H1 (cell line): ENCODE measurements around the gene CEP85. TPM values are rescaled to one million over a fixed set of nuclear protein-coding genes. Genes with fewer than 3 reads are reported as not detected.

Experiments used
- CTCF ChIA-PET: fragments of 300-600 bp; sonication (Branson Sonifier 250); formaldehyde crosslinking; loops from one replicate; lab custom pipeline; 2021; ENCODE audit not compliant: partially characterized antibody; lab: Charles Lee
- POLR2A ChIA-PET: fragments of 300-600 bp; sonication (Branson Sonifier 250); formaldehyde crosslinking; loops from one replicate; lab custom pipeline; 2021; ENCODE audit warnings: inconsistent platforms; ENCODE audit not compliant: partially characterized antibody; lab: Charles Lee
- DNase-seq, 2 experiments: peaks; one replicate each; pipeline versions ENCODE4 v3.0.0 to v3.0.0-alpha.2; 2010 to 2022; ENCODE audit warnings: low spot score in 2 of 2, low read depth in 1 of 2, mixed read lengths in 1 of 2
- FAIRE-seq: peaks from 2 replicates; lab custom pipeline; 2011; peaks lifted over from hg19 to GRCh38; lab: Jason Lieb, UNC
- H2AFZ ChIP-seq: 2 replicates; pipeline ENCODE4 v1.8.1; 2012; ENCODE audit warnings: low read length, inconsistent platforms
- H2AK5ac ChIP-seq: 2 replicates; pipeline ENCODE4 v1.6.1; 2013; ENCODE audit warnings: low read depth, low read length
- H2BK120ac ChIP-seq: replicated peaks from 2 replicates; pipeline ENCODE3; 2013; ENCODE audit warnings: low read depth, low read length, inconsistent platforms
- H2BK12ac ChIP-seq: 2 replicates; pipeline ENCODE4 v1.6.1; 2013; ENCODE audit warnings: low read depth, low read length
- H2BK15ac ChIP-seq: 2 replicates; pipeline ENCODE4 v1.6.1; 2013; ENCODE audit warnings: low read length
- H2BK20ac ChIP-seq: 2 replicates; pipeline ENCODE4 v1.6.1; 2013; ENCODE audit warnings: low read length
- H2BK5ac ChIP-seq: 2 replicates; pipeline ENCODE4 v1.6.1; 2013; ENCODE audit warnings: low read depth, low read length
- H3K14ac ChIP-seq: 2 replicates; pipeline ENCODE4 v1.6.1; 2013; ENCODE audit warnings: inconsistent platforms; ENCODE audit not compliant: insufficient read length
- H3K18ac ChIP-seq: 2 replicates; pipeline ENCODE4 v1.6.1; 2013; ENCODE audit warnings: low read length; ENCODE audit errors: extremely low read depth
- H3K23ac ChIP-seq: 2 replicates; pipeline ENCODE4 v1.6.1; 2013; ENCODE audit warnings: inconsistent platforms; ENCODE audit not compliant: insufficient read length
- H3K23me2 ChIP-seq: 2 replicates; pipeline ENCODE4 v1.6.1; 2013; ENCODE audit warnings: low read depth, low read length
- H3K27ac ChIP-seq: 2 replicates; pipeline ENCODE4 v1.6.1; 2011; ENCODE audit warnings: low read depth, low read length, inconsistent platforms
- H3K27me3 ChIP-seq, 4 experiments: replicated peaks in 1 of 4; 1 replicate in 1 of 4; 2 replicates in 3 of 4; pipeline versions ENCODE4 v1.6.1 to v1.8.1; 2011 to 2013; ENCODE audit warnings: low read length in 3 of 4, mild to moderate bottlenecking in 3 of 4, inconsistent platforms in 2 of 4, mixed read lengths in 2 of 4, moderate library complexity in 1 of 4; ENCODE audit not compliant: control insufficient read depth in 3 of 4, insufficient read depth in 3 of 4; ENCODE audit errors: extremely low read depth in 1 of 4
- H3K36me3 ChIP-seq, 4 experiments: 2 replicates each; pipeline versions ENCODE4 v1.6.1 to v1.8.1; 2011 to 2013; ENCODE audit warnings: mild to moderate bottlenecking in 4 of 4, low read length in 3 of 4, moderate library complexity in 2 of 4, control low read depth in 1 of 4, inconsistent platforms in 1 of 4; ENCODE audit not compliant: insufficient read depth in 4 of 4, control insufficient read depth in 2 of 4
- H3K4ac ChIP-seq: replicated peaks from 2 replicates; pipeline ENCODE3; 2013; ENCODE audit warnings: low read length, low read depth, mixed read lengths, inconsistent platforms; ENCODE audit not compliant: insufficient read length
- H3K4me1 ChIP-seq, 4 experiments: replicated peaks in 1 of 4; 1 replicate in 1 of 4; 2 replicates in 3 of 4; pipeline versions ENCODE4 v1.6.1 to v1.8.1; 2011 to 2013; ENCODE audit warnings: low read length in 3 of 4, inconsistent platforms in 2 of 4, mixed read lengths in 1 of 4; ENCODE audit not compliant: insufficient read depth in 4 of 4, control insufficient read depth in 3 of 4
- H3K4me2 ChIP-seq, 2 experiments: 2 replicates each; pipeline versions ENCODE4 v1.6.1 to v1.8.1; 2011 to 2013; ENCODE audit warnings: low read depth in 2 of 2, low read length in 2 of 2, control low read depth in 1 of 2, inconsistent platforms in 1 of 2, mild to moderate bottlenecking in 1 of 2; ENCODE audit not compliant: insufficient read depth in 1 of 2
- H3K4me3 ChIP-seq, 4 experiments: fragments of 200-600, 300-600 bp in 1 of 4; sonication (generic), shearing (Covaris generic), sonication (Bioruptor Twin) in 1 of 4; 2 replicates each; pipeline versions ENCODE4 v1.5.1 to v1.8.1; 2011 to 2016; ENCODE audit warnings: low read length in 4 of 4, low read depth in 3 of 4, control low read depth in 2 of 4, inconsistent platforms in 2 of 4, mild to moderate bottlenecking in 2 of 4, mixed read lengths in 1 of 4, moderate library complexity in 1 of 4; ENCODE audit not compliant: insufficient read depth in 2 of 4; ENCODE audit errors: extremely low read depth in 1 of 4
- H3K56ac ChIP-seq: replicated peaks from 2 replicates; pipeline ENCODE3; 2013; ENCODE audit warnings: low read depth, mild to moderate bottlenecking, mixed read lengths, low read length, inconsistent platforms; ENCODE audit not compliant: insufficient read length
- H3K79me1 ChIP-seq: 2 replicates; pipeline ENCODE4 v1.6.1; 2013; ENCODE audit warnings: low read depth, low read length, control low read depth
- H3K79me2 ChIP-seq, 2 experiments: 2 replicates each; pipeline versions ENCODE4 v1.6.1 to v1.8.1; 2012 to 2013; ENCODE audit warnings: low read length in 2 of 2, mild to moderate bottlenecking in 2 of 2, inconsistent platforms in 1 of 2; ENCODE audit not compliant: insufficient read depth in 2 of 2, control insufficient read depth in 1 of 2
- H3K9ac ChIP-seq, 4 experiments: replicated peaks in 1 of 4; 1 replicate in 1 of 4; 2 replicates in 3 of 4; pipeline versions ENCODE4 v1.6.1 to v1.8.1; 2011 to 2013; ENCODE audit warnings: low read depth in 3 of 4, low read length in 3 of 4, control low read depth in 2 of 4, mild to moderate bottlenecking in 2 of 4, moderate library complexity in 2 of 4, inconsistent platforms in 1 of 4; ENCODE audit errors: extremely low read depth in 1 of 4
- H3K9me3 ChIP-seq, 2 experiments: 2 replicates each; pipeline versions ENCODE4 v1.6.1 to v1.8.1; 2012 to 2013; ENCODE audit warnings: mild to moderate bottlenecking in 2 of 2, moderate library complexity in 2 of 2, control low read depth in 1 of 2, inconsistent platforms in 1 of 2, low read depth in 1 of 2, low read length in 1 of 2, mixed read lengths in 1 of 2; ENCODE audit not compliant: insufficient read depth in 2 of 2
- H4K20me1 ChIP-seq, 2 experiments: replicated peaks in 1 of 2; 2 replicates each; pipeline versions ENCODE3 to v1.8.1; 2011 to 2013; ENCODE audit warnings: inconsistent platforms in 2 of 2, low read length in 2 of 2, mild to moderate bottlenecking in 1 of 2; ENCODE audit not compliant: insufficient read depth in 2 of 2, control insufficient read depth in 1 of 2
- H4K5ac ChIP-seq: 2 replicates; pipeline ENCODE4 v1.6.1; 2013; ENCODE audit warnings: low read length, low read depth, mixed read lengths, inconsistent platforms; ENCODE audit not compliant: insufficient read length
- H4K8ac ChIP-seq: 2 replicates; pipeline ENCODE4 v1.8.0; 2013; ENCODE audit warnings: mild to moderate bottlenecking, moderate library complexity, low read length, inconsistent platforms; ENCODE audit not compliant: insufficient read depth; ENCODE audit errors: extremely low read depth
- H4K91ac ChIP-seq: replicated peaks from 2 replicates; pipeline ENCODE3; 2013; ENCODE audit warnings: low read length, mixed read lengths, inconsistent platforms; ENCODE audit not compliant: insufficient read length
- CHD2 ChIP-seq: IDR thresholded peaks from 2 replicates; pipeline ENCODE4 v1.6.1; 2012; ENCODE audit warnings: low read length, improper control_type of control experiment
- GABPA ChIP-seq: IDR thresholded peaks from 2 replicates; pipeline ENCODE4 v1.6.1; 2011; ENCODE audit warnings: mild to moderate bottlenecking, low read length, moderate library complexity, borderline replicate concordance; ENCODE audit not compliant: insufficient read depth
- HDAC2 ChIP-seq, 2 experiments: fragments of 300-600 bp in 1 of 2; sonication (generic) in 1 of 2; IDR thresholded peaks; 2 replicates each; pipeline ENCODE4 v1.6.1; 2011 to 2012; ENCODE audit warnings: low read depth in 2 of 2, low read length in 2 of 2, mild to moderate bottlenecking in 2 of 2, moderate library complexity in 2 of 2, borderline replicate concordance in 1 of 2, inconsistent platforms in 1 of 2
- POLR2AphosphoS5 ChIP-seq: IDR thresholded peaks from 2 replicates; pipeline ENCODE4 v1.6.1; 2011; ENCODE audit warnings: low read depth, low read length
- SIN3A ChIP-seq, 2 experiments: IDR thresholded peaks in 1 of 2; conservative IDR thresholded peaks in 1 of 2; 2 replicates each; pipeline ENCODE4 v1.6.1; 2011 to 2012; ENCODE audit warnings: low read length in 2 of 2, improper control_type of control experiment in 1 of 2, low read depth in 1 of 2, mild to moderate bottlenecking in 1 of 2
- TBP ChIP-seq: IDR thresholded peaks from 2 replicates; pipeline ENCODE4 v1.6.1; 2011; ENCODE audit warnings: low read depth, low read length, improper control_type of control experiment
- TEAD4 ChIP-seq: IDR thresholded peaks from 2 replicates; pipeline ENCODE4 v1.6.1; 2012; ENCODE audit warnings: low read depth, low read length, inconsistent platforms, mixed read lengths
- WGBS, 2 experiments: shearing (Covaris generic) in 1 of 2; methylation state at CpG; one replicate each; pipeline versions ENCODE4 v1.1.6 to v1.1.7; 2013 to 2015; ENCODE audit warnings: low lambda C conversion rate in 2 of 2, mixed read lengths in 2 of 2, inconsistent platforms in 1 of 2, low coverage in 1 of 2, missing lambda C conversion rate in 1 of 2; ENCODE audit not compliant: insufficient replicate concordance in 2 of 2, insufficient coverage in 1 of 2, insufficient read length in 1 of 2; ENCODE audit errors: extremely low coverage in 1 of 2, missing lambda C conversion rate in 1 of 2; 5-methylcytosine and 5-hydroxymethylcytosine counted together
- polyA plus RNA-seq, 7 experiments: library from polyadenylated mRNA; depleted of rRNA in 3 of 7; stranded (reverse) in 5 of 7; unstranded in 2 of 7; fragments of >200 nt in 5 of 7; fragments of 200-250 nt in 2 of 7; gene quantifications; 1 replicate in 5 of 7; 2 replicates in 1 of 7; 4 replicates in 1 of 7; pipeline versions ENCODE4 v1.2.1 to v1.2.3, GENCODE V29; 2011 to 2013; ENCODE audit warnings: missing spikeins in 2 of 7, mixed read lengths in 2 of 7
- total RNA-seq: library from RNA; stranded (reverse); fragmentation: NEBNext Ultra II Directional; extraction: Animal tissue kit (Norgen Biotek cat#: 25700); gene quantifications from 2 replicates; pipeline ENCODE4 v1.2.1, GENCODE V29; 2021
- TF ChIP-seq, protein P1 (sequence below), 3 experiments: IDR thresholded peaks; 1 replicate in 2 of 3; 2 replicates in 1 of 3; pipeline versions ENCODE4 v1.5.1 to v1.6.1; 2011; ENCODE audit warnings: low read length in 3 of 3, mild to moderate bottlenecking in 3 of 3, inconsistent platforms in 2 of 3, low read depth in 1 of 3, moderate library complexity in 1 of 3; ENCODE audit not compliant: insufficient read depth in 1 of 3; ENCODE audit errors: control extremely low read depth in 1 of 3

Gene CEP85
- total and polyA plus RNA-seq, 2 of the 8 experiments (the other 6 are each of a cell fraction or from before 2014, with no cell fraction given) = 40.4 to 43.7 TPM

DNA sequence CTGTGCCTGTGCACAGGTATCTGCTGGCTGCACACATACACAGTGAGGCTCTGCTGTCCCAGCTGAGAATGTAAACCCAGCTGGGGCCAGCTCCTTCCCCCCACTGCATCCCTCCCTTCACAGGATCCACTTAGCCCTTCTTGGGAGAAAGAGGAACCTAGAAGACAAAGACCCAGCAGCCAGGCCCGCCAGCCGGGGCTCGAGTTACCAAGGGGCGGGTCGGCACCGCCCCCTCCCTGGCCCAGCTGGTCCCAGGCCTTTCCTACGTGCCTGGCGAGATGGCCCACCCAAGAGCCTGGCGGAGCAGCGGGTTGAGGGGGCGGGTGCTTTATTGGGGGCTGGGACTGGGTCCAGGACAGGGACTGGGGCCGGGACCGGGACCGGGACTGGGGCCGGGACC lies 48.0 kb downstream of the CEP85 start:
- Histone ChIP-seq H2BK12ac (peak overlapping the region; percentile 32; the same call in 1 of the 2 replicates), H2BK20ac (peak overlapping the region; percentile 82; the same call in 1 of the 2 replicates), H3K18ac (peak overlapping the region; percentile 76), H3K4me3 (peak overlapping the region in 2 of 4 experiments; percentile 26 to 47; a peak in 3 of 8 replicates), H3K9me3 (no peaks in the 10 kb centered on the region), H3K14ac (no peak overlapping the region), H2AK5ac (peak overlapping the region; percentile 42; the same call in 1 of the 2 replicates), H2BK120ac (no peak overlapping the region), H3K4me1 (peaks cover 8 to 37% (median 22%) of the 10 kb centered on the region in 4 experiments), H3K79me2 (peaks cover 0 to 5% of the 10 kb centered on the region in 2 experiments; a peak in 1 of 4 replicates), H3K23me2 (peaks cover 9% of the 10 kb centered on the region; the same call in 1 of the 2 replicates), H3K23ac (no peak overlapping the region), H3K79me1 (no peaks in the 10 kb centered on the region), H2BK15ac (peak overlapping the region; percentile 32; the same call in 1 of the 2 replicates), H3K56ac (no peak overlapping the region), H4K20me1 (peaks cover 6 to 19% of the 10 kb centered on the region in 2 experiments), H4K91ac (peak overlapping the region; percentile 85), H2BK5ac (peak overlapping the region; percentile 27; the same call in 1 of the 2 replicates), H3K4ac (peak overlapping the region; percentile 73), H4K5ac (peak overlapping the region; percentile 41), H3K36me3 (peaks cover 9 to 12% (median 10%) of the 10 kb centered on the region in 4 experiments), H3K27ac (peak overlapping the region; percentile 64; the same call in 1 of the 2 replicates), H4K8ac (no peak overlapping the region; the same call in 1 of the 2 replicates), H3K27me3 (no peaks in the 10 kb centered on the region), H3K9ac (peak overlapping the region in 1 of 4 experiments; percentile 8; a peak in 3 of 7 replicates), H3K4me2 (peak overlapping the region; percentile 60 to 61), H2AFZ (no peak overlapping the region)
- 10% methylated on average over 12 of the region's 15 CpGs; no CpG with 5 or more reads in 1 of the 2 experiments for WGBS, 2 experiments
- FAIRE-seq (no peak), DNase-seq (peak; percentile 53 to 87)
- ChIA-PET CTCF (interaction anchor here (0.8 to 39.7 kb wide), 9 partner anchors 34 to 189 kb away, joined by 3 to 1530 read pairs (median 4); partner anchors contain the start of genes CATSPER4, CD52, CEP85 and UBXN11), POLR2A (interaction anchor here (0.7 to 4.0 kb wide), 7 partner anchors 9 to 219 kb away, joined by 3 to 27 read pairs (median 4); partner anchors contain the start of genes CD52 and LIN28A)
- no peak for TF ChIP-seq CHD2
- TF ChIP-seq, protein P1, sequence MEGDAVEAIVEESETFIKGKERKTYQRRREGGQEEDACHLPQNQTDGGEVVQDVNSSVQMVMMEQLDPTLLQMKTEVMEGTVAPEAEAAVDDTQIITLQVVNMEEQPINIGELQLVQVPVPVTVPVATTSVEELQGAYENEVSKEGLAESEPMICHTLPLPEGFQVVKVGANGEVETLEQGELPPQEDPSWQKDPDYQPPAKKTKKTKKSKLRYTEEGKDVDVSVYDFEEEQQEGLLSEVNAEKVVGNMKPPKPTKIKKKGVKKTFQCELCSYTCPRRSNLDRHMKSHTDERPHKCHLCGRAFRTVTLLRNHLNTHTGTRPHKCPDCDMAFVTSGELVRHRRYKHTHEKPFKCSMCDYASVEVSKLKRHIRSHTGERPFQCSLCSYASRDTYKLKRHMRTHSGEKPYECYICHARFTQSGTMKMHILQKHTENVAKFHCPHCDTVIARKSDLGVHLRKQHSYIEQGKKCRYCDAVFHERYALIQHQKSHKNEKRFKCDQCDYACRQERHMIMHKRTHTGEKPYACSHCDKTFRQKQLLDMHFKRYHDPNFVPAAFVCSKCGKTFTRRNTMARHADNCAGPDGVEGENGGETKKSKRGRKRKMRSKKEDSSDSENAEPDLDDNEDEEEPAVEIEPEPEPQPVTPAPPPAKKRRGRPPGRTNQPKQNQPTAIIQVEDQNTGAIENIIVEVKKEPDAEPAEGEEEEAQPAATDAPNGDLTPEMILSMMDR (IDR thresholded peaks at IDR 0.05; ENCODE audit: control extremely low read depth in 1 of 3, insufficient read depth in 1 of 3, low read depth in 1 of 3, low read length in 3 of 3) = 0 out of 4 replicates have a peak, but pooled peaks of 1 of the 3 experiments have one; percentile 2
- TF ChIP-seq POLR2AphosphoS5 = 0 out of 2 replicates have a peak, but pooled peaks have one; percentile 30
- TF ChIP-seq HDAC2 (IDR thresholded peaks at IDR 0.05; ENCODE audit: borderline replicate concordance in 1 of 2, low read depth in 2 of 2, low read length in 2 of 2) = 0 out of 4 replicates have a peak, but pooled peaks of 1 of the 2 experiments have one; percentile 23
- TF ChIP-seq GABPA = no peak
- no peak for TF ChIP-seq TEAD4
- TF ChIP-seq TBP = 0 out of 2 replicates have a peak, but pooled peaks have one; percentile 8
- TF ChIP-seq SIN3A (conservative IDR thresholded peaks at IDR 0.05 in 1 of 2, IDR thresholded peaks at IDR 0.05 in 1 of 2; ENCODE audit: low read depth in 1 of 2, low read length in 2 of 2) = peak; percentile 87 to 91
